Mucosa of descending colon (tissue), 3 donors: ENCODE results near the gene POU6F2. TPM values are rescaled to one million over a fixed set of nuclear protein-coding genes. Genes with fewer than 3 reads are reported as not detected.

Experiments used
- ATAC-seq: fragments of 200-7000 bp; cut with Tn5 transposase; one replicate; pipeline ENCODE4 v1.9.1; 2020; ENCODE audit warnings: mild to moderate bottlenecking, moderate library complexity
- DNase-seq, 3 donors: peaks; one replicate each; pipeline ENCODE4 v3.0.0-alpha.2; 2020
- H3K36me3 ChIP-seq: fragments of 200-600 bp; one replicate; pipeline ENCODE4 v1.8.0; 2021; ENCODE audit warnings: low read depth, mild to moderate bottlenecking
- H3K4me1 ChIP-seq: fragments of 200-600 bp; one replicate; pipeline ENCODE4 v1.8.0; 2021; ENCODE audit warnings: low read depth, mild to moderate bottlenecking
- H3K4me3 ChIP-seq: fragments of 200-600 bp; one replicate; pipeline ENCODE4 v1.8.0; 2021; ENCODE audit warnings: mild to moderate bottlenecking
- H3K9me3 ChIP-seq: fragments of 200-600 bp; one replicate; pipeline ENCODE4 v1.8.0; 2021; ENCODE audit warnings: mild to moderate bottlenecking
- intact Hi-C, 2 donors: fragments of 100-400 bp; cut with DNase I in 1 of 2; cut with micrococcal nuclease in 1 of 2; formaldehyde crosslinking; loops; one replicate each; pipeline versions ENCODE4 v1.11.0 to v1.11.1; 2022; cut with DNase I, micrococcal nuclease
- total RNA-seq, 3 donors: library from RNA; stranded (reverse); fragmentation: NEBNext Ultra II Directional in 2 of 3; extraction: Animal tissue kit (Norgen Biotek cat#: 25700) in 2 of 3; gene quantifications; one replicate each; pipeline versions ENCODE4 v1.2.1 to v1.2.4, GENCODE V29; 2021 to 2023
- TF ChIP-seq, protein P1 (sequence below): fragments of 200-600 bp; IDR thresholded peaks from one replicate; pipeline ENCODE4 v1.8.0; 2022; ENCODE audit warnings: antibody characterized with exemption, mild to moderate bottlenecking
- donor health status: DM: no; HTN: no; CAD: no; lungs with moderate emphysema.
- donor health status: DM: no; HTN: no; CAD: no.
- donor health status: DM: no; HTN: yes; CAD: no.

Gene POU6F2
- total RNA-seq, 3 donors from 2014 or later, result 0.90 TPM; not detected in 2

DNA sequence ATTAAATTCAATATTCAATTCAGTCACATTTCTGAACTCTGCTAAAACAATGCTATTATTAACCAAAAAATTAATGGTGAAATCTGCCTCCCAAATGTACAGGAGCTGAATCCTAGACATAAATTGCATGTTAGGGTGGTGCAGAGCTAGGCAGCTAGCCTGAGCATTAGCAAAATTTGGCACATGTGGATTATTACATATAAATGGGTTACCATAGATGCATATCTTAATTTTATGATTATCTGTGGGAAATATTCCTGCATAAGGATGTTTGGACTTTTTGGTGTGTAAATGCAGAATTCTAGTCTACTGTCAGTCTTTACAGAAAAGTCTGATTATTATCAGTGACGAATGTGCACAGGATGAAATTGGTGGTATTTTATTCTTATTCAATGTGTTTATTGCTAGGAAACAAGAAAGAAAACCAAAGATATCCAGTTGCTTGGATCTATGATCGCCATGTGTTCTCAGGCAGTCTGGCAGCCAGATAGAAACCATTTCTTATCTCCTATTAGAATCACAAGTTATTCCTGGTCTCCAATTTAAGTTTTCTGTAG lies 150.7 kb downstream of the POU6F2 start:
- intact Hi-C loops, result no loop called here
- no peaks in the 10 kb centered on the region for H3K4me1 ChIP-seq
- H3K4me3 ChIP-seq, result no peak overlapping the region
- TF ChIP-seq, protein P1, sequence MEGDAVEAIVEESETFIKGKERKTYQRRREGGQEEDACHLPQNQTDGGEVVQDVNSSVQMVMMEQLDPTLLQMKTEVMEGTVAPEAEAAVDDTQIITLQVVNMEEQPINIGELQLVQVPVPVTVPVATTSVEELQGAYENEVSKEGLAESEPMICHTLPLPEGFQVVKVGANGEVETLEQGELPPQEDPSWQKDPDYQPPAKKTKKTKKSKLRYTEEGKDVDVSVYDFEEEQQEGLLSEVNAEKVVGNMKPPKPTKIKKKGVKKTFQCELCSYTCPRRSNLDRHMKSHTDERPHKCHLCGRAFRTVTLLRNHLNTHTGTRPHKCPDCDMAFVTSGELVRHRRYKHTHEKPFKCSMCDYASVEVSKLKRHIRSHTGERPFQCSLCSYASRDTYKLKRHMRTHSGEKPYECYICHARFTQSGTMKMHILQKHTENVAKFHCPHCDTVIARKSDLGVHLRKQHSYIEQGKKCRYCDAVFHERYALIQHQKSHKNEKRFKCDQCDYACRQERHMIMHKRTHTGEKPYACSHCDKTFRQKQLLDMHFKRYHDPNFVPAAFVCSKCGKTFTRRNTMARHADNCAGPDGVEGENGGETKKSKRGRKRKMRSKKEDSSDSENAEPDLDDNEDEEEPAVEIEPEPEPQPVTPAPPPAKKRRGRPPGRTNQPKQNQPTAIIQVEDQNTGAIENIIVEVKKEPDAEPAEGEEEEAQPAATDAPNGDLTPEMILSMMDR, result no peak
- ATAC-seq, result no peak
- no peak for DNase-seq
- H3K9me3 ChIP-seq, result no peaks in the 10 kb centered on the region
- H3K36me3 ChIP-seq, result no peaks in the 10 kb centered on the region

- intact Hi-C loops, result no loop called here
- no peaks in the 10 kb centered on the region for H3K4me1 ChIP-seq
- no peaks in the 10 kb centered on the region for H3K9me3 ChIP-seq
- TF ChIP-seq, protein P1, result no peak
- ATAC-seq, result no peak
- no peak overlapping the region for H3K4me3 ChIP-seq
- H3K36me3 ChIP-seq, result no peaks in the 10 kb centered on the region
- DNase-seq, result no peak
Measured at GRCh38 chr7:39130274-39130673, 152.6 kb downstream of the POU6F2 start.

DNA sequence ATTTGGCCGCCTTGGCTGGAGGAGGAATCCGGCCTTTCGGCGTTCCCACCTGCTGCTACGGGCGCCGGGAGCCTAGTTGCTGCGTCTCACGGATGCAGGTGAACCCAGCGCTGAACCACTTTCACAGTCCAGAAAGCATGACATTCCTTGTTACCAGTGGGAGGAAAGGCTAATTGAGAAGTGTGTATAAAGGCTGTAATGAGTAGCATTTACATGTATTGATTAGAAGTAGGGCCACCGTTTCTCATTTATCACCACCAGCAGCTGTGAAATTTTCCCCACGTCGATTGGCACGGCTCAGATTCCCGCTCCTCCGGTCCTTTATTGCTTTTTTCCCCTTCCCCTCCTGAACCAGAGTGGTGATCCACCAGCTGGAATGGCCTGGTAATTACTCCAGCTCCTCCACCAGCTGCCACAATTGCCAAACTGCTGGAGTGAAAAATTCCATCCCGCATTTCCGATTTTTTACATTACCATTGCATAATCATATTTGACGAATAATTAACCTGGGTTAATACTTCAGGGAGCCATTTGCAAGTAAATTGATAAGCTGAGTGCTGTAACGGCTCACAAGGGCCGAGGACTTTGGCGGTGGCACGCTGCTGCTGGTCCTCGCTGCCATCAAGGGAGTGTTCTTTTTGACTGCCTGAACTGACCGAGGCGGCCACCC lies 153.3 kb downstream of the POU6F2 start:
- no peak overlapping the region for H3K4me3 ChIP-seq

GRCh38 chr7:39132306-39132705 lies 154.6 kb downstream of the POU6F2 start:
- no peak for ATAC-seq
- no peak overlapping the region for H3K4me3 ChIP-seq
- intact Hi-C loops, result no loop called here
- no peaks in the 10 kb centered on the region for H3K9me3 ChIP-seq
- no peaks in the 10 kb centered on the region for H3K4me1 ChIP-seq
- TF ChIP-seq, protein P1, result no peak
- no peak for DNase-seq
- H3K36me3 ChIP-seq, result no peaks in the 10 kb centered on the region

More for the DNA sequence above, 153.3 kb downstream of the POU6F2 start:
- ATAC-seq, result no peak
- intact Hi-C loops, result no loop called here
- TF ChIP-seq, protein P1, result no peak
- Histone ChIP-seq H3K9me3 (no peaks in the 10 kb centered on the region), H3K36me3 (no peaks in the 10 kb centered on the region), H3K4me1 (no peaks in the 10 kb centered on the region)
- no peak for DNase-seq

DNA sequence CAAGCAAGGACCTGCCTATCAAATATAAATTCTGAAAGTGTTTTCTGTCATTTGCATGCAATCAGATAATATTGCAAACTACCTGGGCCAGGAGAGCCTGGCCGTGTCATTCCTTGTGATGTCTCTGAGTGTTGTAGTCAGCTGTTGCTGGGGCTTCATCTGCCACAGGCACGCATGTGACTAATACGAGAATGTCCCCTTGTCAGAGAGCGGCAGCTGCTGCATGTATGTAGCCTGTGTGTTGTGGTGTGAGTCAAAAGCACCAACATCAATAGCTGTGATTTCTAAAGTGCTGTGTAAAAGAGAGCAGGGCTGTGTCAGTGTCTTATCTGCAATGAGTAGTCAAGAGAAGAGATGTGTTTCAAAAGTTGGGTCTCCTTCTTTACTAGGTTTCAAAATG lies 155.4 kb downstream of the POU6F2 start:
- no peaks in the 10 kb centered on the region for H3K4me1 ChIP-seq
- H3K36me3 ChIP-seq, result no peaks in the 10 kb centered on the region
- TF ChIP-seq, protein P1, result no peak
- intact Hi-C loops, result no loop called here
- H3K4me3 ChIP-seq, result no peak overlapping the region
- no peak for ATAC-seq
- DNase-seq, result no peak
- H3K9me3 ChIP-seq, result no peaks in the 10 kb centered on the region
